ENCODE results near the gene UPF1.

The UPF1 gene

GRCh38 chr19:18858906-18859646, 27.3 kb downstream of the UPF1 start:
- DNase-seq, result no peak

GRCh38 chr19:18859676-18860301, 28.0 kb downstream of the UPF1 start:
- no peak for DNase-seq

GRCh38 chr19:18860302-18860700, 28.5 kb downstream of the UPF1 start:
- DNase-seq, result no peak

- no peak for DNase-seq
These were observed 29.0 kb downstream of the UPF1 start for GRCh38 chr19:18860725-18861124.

GRCh38 chr19:18861235-18861634, 29.5 kb downstream of the UPF1 start:
- DNase-seq, result no peak

GRCh38 chr19:18861917-18862316, 30.2 kb downstream of the UPF1 start:
- no peak for DNase-seq

- DNase-seq, result no peak
These were observed 31.4 kb downstream of the UPF1 start for GRCh38 chr19:18862976-18863842.

GRCh38 chr19:18863843-18864362, 32.1 kb downstream of the UPF1 start:
- no peak for DNase-seq

- no peak for DNase-seq
These were observed 33.6 kb downstream of the UPF1 start for GRCh38 chr19:18865106-18865972.

GRCh38 chr19:18865973-18866799, 34.4 kb downstream of the UPF1 start:
- peak in 1 of 2 experiments; percentile 25 for DNase-seq

- no peak for DNase-seq
These were observed 35.0 kb downstream of the UPF1 start for GRCh38 chr19:18866800-18867123.

GRCh38 chr19:18867199-18867598, 35.4 kb downstream of the UPF1 start:
- DNase-seq, result no peak

GRCh38 chr19:18867751-18868150, 36.0 kb downstream of the UPF1 start:
- DNase-seq, result no peak

- no peak for DNase-seq
These were observed 36.7 kb downstream of the UPF1 start for GRCh38 chr19:18868380-18869022.

GRCh38 chr19:18869023-18869618, 37.4 kb downstream of the UPF1 start:
- DNase-seq, result no peak

GRCh38 chr19:18869781-18870530, 38.2 kb downstream of the UPF1 start:
- DNase-seq, result no peak

GRCh38 chr19:18870531-18871172, 38.9 kb downstream of the UPF1 start:
- no peak for DNase-seq

- no peak for DNase-seq
These were observed 39.8 kb downstream of the UPF1 start for GRCh38 chr19:18871543-18871942.

GRCh38 chr19:18875726-18876125, 44.0 kb downstream of the UPF1 start:
- no peak for DNase-seq
